HG02642 (cell line): ENCODE measurements around the gene ENG.

Source experiments
- ATAC-seq: cut with Tn5 transposase; IDR thresholded peaks from one replicate; pipeline ENCODE4 v1.9.1; 2021; ENCODE audit warnings: mild to moderate bottlenecking; ENCODE audit not compliant: unreplicated experiment, poor library complexity

ENG gene

DNA sequence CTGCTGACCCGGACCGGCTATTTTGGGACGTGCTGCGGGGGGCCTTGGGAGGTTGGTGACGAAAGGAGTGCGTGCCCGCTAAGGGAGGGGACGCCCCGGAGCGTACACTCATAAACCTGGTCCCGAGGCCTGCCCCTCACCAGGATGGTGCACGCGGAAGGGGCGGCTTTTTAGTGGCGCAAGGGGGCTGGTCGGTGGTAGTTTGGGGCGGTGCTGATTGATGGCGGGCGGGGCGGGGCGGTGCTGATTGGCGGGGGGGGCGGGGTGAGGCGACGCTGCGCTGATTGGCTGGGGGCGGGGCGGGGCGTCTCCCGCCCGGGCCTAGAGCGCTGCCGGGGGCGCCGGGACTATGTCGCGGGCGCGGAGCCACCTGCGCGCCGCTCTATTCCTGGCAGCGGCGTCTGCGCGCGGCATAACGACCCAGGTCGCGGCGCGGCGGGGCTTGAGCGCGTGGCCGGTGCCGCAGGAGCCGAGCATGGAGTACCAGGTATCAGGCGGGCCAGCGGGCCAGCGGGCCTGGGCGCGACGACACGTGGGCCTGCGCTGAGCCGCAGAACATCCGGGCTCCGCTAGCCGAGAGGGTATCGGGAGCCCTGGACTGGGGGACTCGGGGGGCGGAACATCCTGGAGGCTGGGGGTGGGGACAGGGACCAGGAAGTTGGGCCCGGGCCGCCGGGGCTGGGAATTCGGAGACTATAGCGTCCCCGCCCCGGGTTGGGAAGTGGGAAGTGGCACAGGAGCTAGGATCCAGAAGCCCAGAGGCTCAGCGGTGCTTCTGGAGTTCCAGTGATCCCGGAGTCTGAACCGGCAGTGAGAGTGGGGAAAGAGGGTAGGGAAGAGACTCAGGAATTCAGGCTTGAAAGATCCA is 51.6 kb downstream of the ENG start, which contains the start of gene FPGS:
TSS of gene FPGS (plus strand) at position 307 of the 868 bp plus-strand sequence. CDS start at position 350, 43 bp downstream.
- peak; percentile 74 for ATAC-seq

- ATAC-seq, result no peak
These were observed 52.4 kb downstream of the ENG start for GRCh38 chr9:127801955-127802575.

- no peak for ATAC-seq
These were observed 57.5 kb downstream of the ENG start for GRCh38 chr9:127796852-127797370.

GRCh38 chr9:127796225-127796813 is 58.1 kb downstream of the ENG start:
- ATAC-seq, result no peak

- no peak for ATAC-seq
These were observed 60.3 kb downstream of the ENG start for GRCh38 chr9:127794001-127794791.

DNA sequence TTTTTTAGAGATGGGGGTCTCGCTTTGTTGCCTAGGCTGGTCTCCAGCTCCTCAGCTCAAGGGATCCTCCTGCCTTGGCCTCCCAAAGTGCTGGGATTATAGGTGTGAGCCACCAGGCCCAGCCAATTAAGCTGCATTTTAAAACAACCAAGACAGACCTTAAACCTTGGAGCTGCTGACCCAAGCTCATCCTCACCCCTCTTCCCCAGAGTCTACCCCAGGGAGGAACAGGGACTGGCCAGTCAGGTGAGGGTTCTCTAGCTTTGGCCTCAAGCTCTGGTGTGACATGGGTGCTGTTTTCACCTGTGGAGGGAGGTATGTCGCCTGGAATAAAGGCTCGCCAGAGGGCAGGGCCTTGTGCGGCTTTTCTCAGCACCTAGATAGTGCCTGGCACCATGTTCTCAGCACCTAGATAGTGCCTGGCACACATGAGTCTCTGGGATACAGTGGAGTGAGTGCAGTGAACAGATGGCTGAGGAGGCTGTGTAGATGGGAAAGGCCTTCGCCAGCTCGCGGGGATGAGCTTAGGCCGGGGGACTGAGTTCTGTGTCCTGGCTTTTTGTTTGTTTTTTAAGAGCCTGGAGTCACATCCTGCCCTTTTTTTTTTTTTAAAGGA is 61.3 kb downstream of the ENG start:
- ATAC-seq, result no peak

GRCh38 chr9:127792417-127793031 is 61.9 kb downstream of the ENG start:
- no peak for ATAC-seq

DNA sequence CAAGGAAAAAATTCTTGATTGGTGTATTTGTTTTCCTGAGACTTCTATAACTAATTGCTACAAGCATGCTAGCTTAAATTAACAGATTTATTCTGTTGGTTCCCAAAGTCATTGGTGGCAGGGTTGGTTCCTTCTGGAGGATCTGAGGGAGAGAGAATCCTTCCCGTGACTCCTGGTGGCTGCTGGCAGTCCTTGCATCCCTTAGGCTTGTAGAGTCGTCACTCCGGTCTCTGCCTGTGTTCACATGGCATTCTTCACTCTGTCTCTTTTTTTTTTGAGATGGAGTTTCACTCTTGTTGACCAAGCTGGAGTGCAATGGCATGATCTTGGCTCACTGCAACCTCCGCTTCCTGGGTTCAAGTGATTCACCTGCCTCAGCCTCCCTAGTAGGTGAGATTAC is 63.4 kb downstream of the ENG start:
- no peak for ATAC-seq

DNA sequence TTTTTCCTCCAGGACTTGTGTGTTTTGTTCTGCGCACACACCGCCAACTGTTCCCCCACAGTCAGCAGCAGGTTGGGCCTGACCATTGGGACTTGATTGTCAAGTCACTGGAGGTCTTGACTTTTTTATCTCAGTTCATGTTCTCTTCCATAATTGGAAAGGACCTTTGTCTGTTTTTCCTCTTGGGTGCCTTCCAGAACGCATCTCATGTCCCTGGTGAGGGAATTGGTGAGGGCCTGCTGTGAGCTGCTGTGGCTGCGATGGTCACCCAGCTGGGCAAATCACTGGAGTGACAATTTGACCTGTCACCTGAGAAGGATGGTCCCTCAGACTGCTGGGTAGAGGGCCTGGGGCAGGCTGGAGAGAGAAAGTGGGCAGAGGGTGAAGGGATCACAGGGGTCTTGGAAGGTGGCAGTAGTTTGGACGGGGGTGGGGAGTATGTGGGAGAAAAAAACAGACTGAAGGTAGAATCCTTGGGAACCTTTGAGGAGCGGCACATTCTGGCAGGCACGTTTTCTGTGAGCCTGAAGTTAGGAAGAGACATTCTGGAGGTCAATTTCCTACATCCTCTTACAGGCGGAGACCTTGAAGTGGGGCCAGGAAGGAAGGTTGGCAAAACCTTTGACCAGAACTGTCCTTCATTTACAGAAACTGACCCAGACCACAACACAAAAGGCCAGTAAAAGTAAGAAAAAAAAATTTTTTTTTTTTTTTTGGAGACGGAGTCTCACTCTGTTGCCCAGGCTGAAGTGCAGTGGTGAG is 64.2 kb downstream of the ENG start:
- no peak for ATAC-seq

DNA sequence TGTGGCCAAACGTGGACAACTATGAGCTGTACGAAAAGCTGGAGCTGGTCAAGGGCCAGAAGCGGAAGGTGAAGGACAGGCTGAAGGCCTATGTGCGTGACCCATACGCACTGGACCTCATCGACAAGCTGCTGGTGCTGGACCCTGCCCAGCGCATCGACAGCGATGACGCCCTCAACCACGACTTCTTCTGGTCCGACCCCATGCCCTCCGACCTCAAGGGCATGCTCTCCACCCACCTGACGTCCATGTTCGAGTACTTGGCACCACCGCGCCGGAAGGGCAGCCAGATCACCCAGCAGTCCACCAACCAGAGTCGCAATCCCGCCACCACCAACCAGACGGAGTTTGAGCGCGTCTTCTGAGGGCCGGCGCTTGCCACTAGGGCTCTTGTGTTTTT is 65.3 kb downstream of the ENG start:
- no peak for ATAC-seq

DNA sequence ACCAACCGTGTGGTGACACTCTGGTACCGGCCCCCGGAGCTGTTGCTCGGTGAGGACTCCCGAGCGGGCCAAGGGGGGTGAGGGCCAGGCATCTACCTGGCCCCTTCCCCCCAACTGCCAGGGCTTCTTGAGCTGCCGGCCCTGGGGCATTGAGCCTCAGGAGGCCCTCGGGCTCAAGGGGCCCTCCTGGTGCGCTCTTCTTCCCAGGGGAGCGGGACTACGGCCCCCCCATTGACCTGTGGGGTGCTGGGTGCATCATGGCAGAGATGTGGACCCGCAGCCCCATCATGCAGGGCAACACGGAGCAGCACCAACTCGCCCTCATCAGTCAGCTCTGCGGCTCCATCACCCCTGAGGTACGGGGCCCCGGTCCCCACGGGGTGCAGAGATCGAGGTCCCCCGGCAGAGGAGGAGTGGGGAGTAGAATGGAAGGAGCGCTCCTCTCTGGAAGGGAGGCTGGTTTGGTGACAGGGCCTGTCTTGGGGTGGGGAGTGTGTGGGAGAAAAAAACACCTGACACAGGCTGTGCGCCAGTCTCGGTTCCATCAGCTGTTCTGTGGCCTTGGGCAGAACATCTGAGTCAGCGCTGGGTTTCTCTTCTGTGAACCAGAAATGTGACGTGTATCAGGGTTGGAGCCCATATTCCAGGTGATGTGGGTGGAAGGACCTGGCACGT is 66.0 kb downstream of the ENG start:
- no peak for ATAC-seq

DNA sequence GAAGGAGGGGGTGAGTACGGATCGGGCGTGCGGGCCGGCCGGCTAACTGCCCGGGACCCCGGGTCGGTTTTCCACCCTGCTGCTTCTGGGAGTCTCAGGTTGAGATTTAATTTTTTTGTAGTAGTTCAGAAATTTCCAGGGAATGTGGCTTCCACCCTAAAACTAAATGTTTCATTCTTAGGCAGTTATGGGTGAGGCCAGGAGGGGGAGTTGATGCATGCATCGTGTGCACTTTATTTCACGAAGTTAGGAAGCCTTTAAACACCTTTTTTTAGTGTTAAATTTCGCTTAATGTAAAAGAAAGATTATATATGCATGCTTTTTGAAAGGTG is 67.7 kb downstream of the ENG start:
- ATAC-seq, result no peak

DNA sequence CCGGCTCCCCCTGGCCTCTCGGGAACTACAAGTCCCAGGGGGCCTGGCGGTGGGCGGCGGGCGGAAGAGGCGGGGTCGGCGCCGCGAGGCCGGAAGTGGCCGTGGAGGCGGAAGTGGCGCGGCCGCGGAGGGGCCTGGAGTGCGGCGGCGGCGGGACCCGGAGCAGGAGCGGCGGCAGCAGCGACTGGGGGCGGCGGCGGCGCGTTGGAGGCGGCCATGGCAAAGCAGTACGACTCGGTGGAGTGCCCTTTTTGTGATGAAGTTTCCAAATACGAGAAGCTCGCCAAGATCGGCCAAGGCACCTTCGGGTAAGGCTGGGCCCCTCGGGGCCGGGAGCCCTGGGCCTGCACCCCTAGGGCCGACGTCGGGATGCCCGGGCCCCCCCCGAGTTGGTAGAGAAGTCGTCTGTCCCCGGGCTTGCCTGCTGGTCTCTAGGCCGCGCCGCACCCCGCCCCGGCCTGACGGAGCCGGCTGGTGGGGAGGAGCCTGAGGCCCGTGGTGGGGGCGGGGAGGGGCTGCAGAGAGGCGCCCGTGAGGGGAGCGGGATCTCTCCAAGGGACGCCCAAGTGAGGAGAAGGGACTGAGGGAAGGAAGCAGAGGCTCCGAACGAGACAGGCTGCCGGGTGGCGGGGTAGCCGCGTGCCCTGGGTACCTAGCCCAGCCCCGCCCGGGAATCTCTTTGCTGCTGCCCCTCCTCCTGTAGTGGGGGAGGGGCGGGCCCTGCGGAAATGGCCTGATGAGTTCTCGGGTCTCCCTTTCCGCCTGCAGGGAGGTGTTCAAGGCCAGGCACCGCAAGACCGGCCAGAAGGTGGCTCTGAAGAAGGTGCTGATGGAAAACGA is 68.3 kb downstream of the ENG start, which contains the start of gene CDK9:
TSS of gene CDK9 (plus strand) at position 102 of the 840 bp plus-strand sequence. CDS start at position 217, 115 bp downstream.
- ATAC-seq, result peak; percentile 68

DNA sequence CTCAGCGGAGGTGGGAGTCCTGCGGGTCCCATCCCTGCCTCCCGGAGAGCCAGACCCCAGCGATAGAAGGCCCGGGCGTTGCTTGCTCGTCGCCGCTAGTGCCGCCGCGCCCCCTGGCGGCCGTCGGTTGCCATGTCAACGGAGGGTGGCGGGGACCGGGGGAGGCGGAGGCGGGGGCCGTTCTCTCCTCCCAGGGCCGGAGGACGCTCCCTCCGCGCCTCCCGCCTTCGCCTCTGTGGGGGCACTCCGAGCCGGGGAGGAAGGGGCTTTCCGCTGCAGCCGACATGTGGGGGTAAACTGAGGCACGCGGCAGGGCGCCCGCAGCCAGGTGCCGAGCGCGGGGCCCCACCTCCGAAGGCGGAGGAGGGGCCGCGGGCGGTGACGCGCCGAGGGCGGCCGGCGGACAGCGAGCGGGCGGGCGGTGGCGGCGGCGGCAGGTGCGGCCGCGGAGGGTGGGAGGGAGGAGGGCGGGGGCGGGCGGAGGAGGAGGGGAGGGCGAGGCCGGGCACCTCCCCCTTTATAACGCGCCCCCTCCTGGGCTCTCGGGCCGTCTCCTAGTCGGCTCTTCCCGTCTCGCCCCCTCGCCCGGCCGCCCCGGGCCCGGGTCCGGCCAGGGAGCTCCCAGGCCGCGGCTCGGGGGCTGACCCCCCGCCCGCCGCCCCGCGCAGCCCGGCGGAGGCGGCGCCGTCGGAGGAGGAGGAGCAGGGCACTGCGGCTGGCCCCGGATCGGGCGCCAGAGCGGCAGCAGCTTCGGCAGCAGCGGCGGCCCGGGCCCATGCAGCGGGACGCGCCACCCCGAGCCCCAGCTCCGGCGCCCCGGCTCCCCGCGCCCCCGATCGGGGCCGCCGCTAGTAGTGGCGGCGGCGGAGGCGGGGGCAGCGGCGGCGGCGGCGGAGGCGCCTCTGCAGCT is 69.2 kb downstream of the ENG start:
- peak; percentile 53 for ATAC-seq

- ATAC-seq, result no peak
These were observed 71.1 kb downstream of the ENG start for GRCh38 chr9:127783111-127784008.
